Mesenchymal stem cell (in vitro differentiated cells and primary cell): Measurements from ENCODE around the gene NOTUM.

Source experiments
- DNase-seq: peaks from one replicate; pipeline ENCODE4 v3.0.0-alpha.2; 2013
- H2AFZ ChIP-seq: one replicate; pipeline ENCODE4 v1.6.1; 2013; ENCODE audit warnings: low read depth, mild to moderate bottlenecking, control low read depth, inconsistent platforms, low read length, moderate library complexity
- H2AK5ac ChIP-seq: 2 replicates; pipeline ENCODE4 v1.6.1; 2013; ENCODE audit warnings: low read length, moderate library complexity, mild to moderate bottlenecking, inconsistent platforms; ENCODE audit not compliant: severe bottlenecking
- H2BK120ac ChIP-seq: one replicate; pipeline ENCODE4 v1.6.1; 2013; ENCODE audit warnings: low read depth, mild to moderate bottlenecking, inconsistent platforms, low read length, moderate library complexity
- H2BK12ac ChIP-seq, 2 experiments: one replicate each; pipeline ENCODE4 v1.6.1; 2013; ENCODE audit warnings: inconsistent platforms in 2 of 2, low read length in 2 of 2, mild to moderate bottlenecking in 2 of 2, moderate library complexity in 2 of 2, control low read depth in 1 of 2
- H2BK15ac ChIP-seq: one replicate; pipeline ENCODE4 v1.6.1; 2013; ENCODE audit warnings: mild to moderate bottlenecking, low read depth, inconsistent platforms; ENCODE audit not compliant: poor library complexity, severe bottlenecking
- H2BK5ac ChIP-seq: 2 replicates; pipeline ENCODE4 v1.6.1; 2013; ENCODE audit warnings: low read depth, mild to moderate bottlenecking, low read length, control low read depth, inconsistent platforms; ENCODE audit not compliant: poor library complexity, severe bottlenecking
- H3K14ac ChIP-seq, 2 experiments: one replicate each; pipeline ENCODE4 v1.6.1; 2013; ENCODE audit warnings: inconsistent platforms in 2 of 2, low read length in 2 of 2, control low read depth in 1 of 2, mild to moderate bottlenecking in 1 of 2, moderate library complexity in 1 of 2
- H3K18ac ChIP-seq, 2 experiments: one replicate each; pipeline ENCODE4 v1.6.1; 2013; ENCODE audit warnings: inconsistent platforms in 2 of 2, low read length in 2 of 2, control low read depth in 1 of 2, low read depth in 1 of 2, mild to moderate bottlenecking in 1 of 2
- H3K23ac ChIP-seq, 2 experiments: one replicate each; pipeline ENCODE4 v1.6.1; 2013; ENCODE audit warnings: inconsistent platforms in 2 of 2, low read length in 2 of 2, mild to moderate bottlenecking in 2 of 2, moderate library complexity in 2 of 2, control low read depth in 1 of 2
- H3K27ac ChIP-seq: 2 replicates; pipeline ENCODE4 v1.5.1; 2013; ENCODE audit warnings: mild to moderate bottlenecking, moderate library complexity, low read length, control low read depth, inconsistent platforms; ENCODE audit not compliant: poor library complexity, severe bottlenecking
- H3K27me3 ChIP-seq, 2 experiments: 2 replicates each; pipeline versions ENCODE4 v1.6.1 to v1.7.0; 2013; ENCODE audit warnings: low read length in 2 of 2, mild to moderate bottlenecking in 2 of 2, moderate library complexity in 2 of 2, control low read depth in 1 of 2, inconsistent platforms in 1 of 2; ENCODE audit not compliant: control insufficient read depth in 1 of 2, insufficient read depth in 1 of 2
- H3K36me3 ChIP-seq, 2 experiments: 2 replicates each; pipeline versions ENCODE4 v1.6.1 to v1.7.0; 2013; ENCODE audit warnings: low read length in 2 of 2, control low read depth in 1 of 2, inconsistent platforms in 1 of 2, low read depth in 1 of 2, mild to moderate bottlenecking in 1 of 2; ENCODE audit not compliant: insufficient read depth in 2 of 2, control insufficient read depth in 1 of 2
- H3K4ac ChIP-seq, 2 experiments: one replicate each; pipeline ENCODE4 v1.6.1; 2013; ENCODE audit warnings: inconsistent platforms in 2 of 2, low read length in 2 of 2, mild to moderate bottlenecking in 2 of 2, moderate library complexity in 2 of 2, control low read depth in 1 of 2, low read depth in 1 of 2
- H3K4me1 ChIP-seq: 2 replicates; pipeline ENCODE4 v1.6.1; 2013; ENCODE audit warnings: low read depth, low read length, control low read depth; ENCODE audit not compliant: control insufficient read depth, insufficient read depth
- H3K4me2 ChIP-seq: 2 replicates; pipeline ENCODE4 v1.6.1; 2013; ENCODE audit warnings: low read length, mild to moderate bottlenecking, inconsistent platforms; ENCODE audit not compliant: poor library complexity, severe bottlenecking
- H3K4me3 ChIP-seq, 2 experiments: 2 replicates each; pipeline versions ENCODE4 v1.5.1 to v1.7.0; 2013; ENCODE audit warnings: low read length in 2 of 2, mild to moderate bottlenecking in 2 of 2, control low read depth in 1 of 2, low read depth in 1 of 2; ENCODE audit not compliant: insufficient read depth in 1 of 2
- H3K79me1 ChIP-seq: replicated peaks from 2 replicates; pipeline ENCODE4 v1.6.1; 2013; ENCODE audit warnings: mild to moderate bottlenecking, control low read depth, low read length, inconsistent platforms; ENCODE audit not compliant: poor library complexity, severe bottlenecking
- H3K9ac ChIP-seq: 2 replicates; pipeline ENCODE4 v1.7.0; 2013; ENCODE audit warnings: mild to moderate bottlenecking, low read length, moderate library complexity
- H3K9me3 ChIP-seq: 2 replicates; pipeline ENCODE4 v1.7.0; 2013; ENCODE audit warnings: mild to moderate bottlenecking, low read length; ENCODE audit not compliant: control insufficient read depth
- H4K8ac ChIP-seq: one replicate; pipeline ENCODE4 v1.6.1; 2013; ENCODE audit warnings: inconsistent platforms, mild to moderate bottlenecking, low read length, moderate library complexity
- H4K91ac ChIP-seq: one replicate; pipeline ENCODE4 v1.6.1; 2013; ENCODE audit warnings: mild to moderate bottlenecking, low read length, inconsistent platforms
- WGBS: methylation state at CpG from one replicate; pipeline ENCODE4 v1.1.7; 2013; ENCODE audit warnings: mixed read lengths; 5-methylcytosine and 5-hydroxymethylcytosine counted together

Gene NOTUM

GRCh38 chr17:82000803-82001570, 40.0 kb upstream of the NOTUM start:
- Histone ChIP-seq H2BK15ac (peak overlapping the region; percentile 15), H2BK12ac (no peak overlapping the region), H2AFZ (no peak overlapping the region), H3K14ac (no peak overlapping the region), H4K91ac (no peak overlapping the region), H3K9ac (no peak overlapping the region), H2BK5ac (no peak overlapping the region), H3K27ac (no peak overlapping the region), H3K79me1 (peaks cover 14% of the 10 kb centered on the region), H3K9me3 (no peaks in the 10 kb centered on the region), H2AK5ac (peak overlapping the region; percentile 42), H3K36me3 (peaks cover 8 to 38% of the 10 kb centered on the region in 2 experiments), H3K4me1 (peaks cover 54% of the 10 kb centered on the region), H3K23ac (no peak overlapping the region), H3K4ac (no peak overlapping the region), H3K4me3 (peak overlapping the region in 1 of 2 experiments; percentile 10), H3K4me2 (no peak overlapping the region), H3K27me3 (no peaks in the 10 kb centered on the region), H4K8ac (no peak overlapping the region), H2BK120ac (no peak overlapping the region), H3K18ac (peak overlapping the region in 1 of 2 experiments; percentile 55)
- WGBS = 95% methylated on average over 32 of the region's 32 CpGs
- DNase-seq = no peak

GRCh38 chr17:81999976-82000802, 39.2 kb upstream of the NOTUM start:
- no peak overlapping the region for H3K27ac ChIP-seq
- no peak overlapping the region for H4K91ac ChIP-seq
- H3K36me3 ChIP-seq = peaks cover 8 to 44% of the 10 kb centered on the region in 2 experiments
- H2BK15ac ChIP-seq = no peak overlapping the region
- peaks cover 49% of the 10 kb centered on the region for H3K4me1 ChIP-seq
- no peaks in the 10 kb centered on the region for H3K27me3 ChIP-seq
- H2BK12ac ChIP-seq = peak overlapping the region in 1 of 2 experiments; percentile 10
- H3K23ac ChIP-seq = no peak overlapping the region
- no peak overlapping the region for H3K4me3 ChIP-seq
- H4K8ac ChIP-seq = no peak overlapping the region
- H3K9me3 ChIP-seq = no peaks in the 10 kb centered on the region
- no peak overlapping the region for H3K9ac ChIP-seq
- no peak overlapping the region for H2AK5ac ChIP-seq
- no peak overlapping the region for H3K14ac ChIP-seq
- no peak overlapping the region for H2BK120ac ChIP-seq
- H2BK5ac ChIP-seq = no peak overlapping the region
- H3K79me1 ChIP-seq = peaks cover 18% of the 10 kb centered on the region
- H3K18ac ChIP-seq = no peak overlapping the region
- H2AFZ ChIP-seq = no peak overlapping the region
- no peak for DNase-seq
- H3K4me2 ChIP-seq = no peak overlapping the region
- H3K4ac ChIP-seq = no peak overlapping the region
- 94% methylated on average over 36 of the region's 36 CpGs for WGBS

- no peak overlapping the region for H3K27ac ChIP-seq
- no peak overlapping the region for H3K23ac ChIP-seq
- H3K18ac ChIP-seq = no peak overlapping the region
- H3K9ac ChIP-seq = no peak overlapping the region
- 98% methylated on average over 12 of the region's 12 CpGs for WGBS
- no peak overlapping the region for H2BK5ac ChIP-seq
- DNase-seq = no peak
- H2BK12ac ChIP-seq = no peak overlapping the region
- no peak overlapping the region for H2BK120ac ChIP-seq
- peaks cover 22% of the 10 kb centered on the region for H3K79me1 ChIP-seq
- no peaks in the 10 kb centered on the region for H3K27me3 ChIP-seq
- H3K14ac ChIP-seq = no peak overlapping the region
- H4K8ac ChIP-seq = no peak overlapping the region
- no peak overlapping the region for H4K91ac ChIP-seq
- no peak overlapping the region for H2AFZ ChIP-seq
- no peak overlapping the region for H3K4ac ChIP-seq
- H3K4me3 ChIP-seq = no peak overlapping the region
- H3K4me2 ChIP-seq = no peak overlapping the region
- H2AK5ac ChIP-seq = no peak overlapping the region
- no peak overlapping the region for H2BK15ac ChIP-seq
- H3K9me3 ChIP-seq = no peaks in the 10 kb centered on the region
- peaks cover 8 to 47% of the 10 kb centered on the region in 2 experiments for H3K36me3 ChIP-seq
- peaks cover 45% of the 10 kb centered on the region for H3K4me1 ChIP-seq
Measured at GRCh38 chr17:81999587-81999975, 38.6 kb upstream of the NOTUM start.
